ENCODE data around the gene AXDND1.
"Not testable (repeated sequence)": the region's sequence is repeated elsewhere in the genome, so short reads cannot be mapped to it uniquely, and the experiment has no call there.

AXDND1 gene

DNA sequence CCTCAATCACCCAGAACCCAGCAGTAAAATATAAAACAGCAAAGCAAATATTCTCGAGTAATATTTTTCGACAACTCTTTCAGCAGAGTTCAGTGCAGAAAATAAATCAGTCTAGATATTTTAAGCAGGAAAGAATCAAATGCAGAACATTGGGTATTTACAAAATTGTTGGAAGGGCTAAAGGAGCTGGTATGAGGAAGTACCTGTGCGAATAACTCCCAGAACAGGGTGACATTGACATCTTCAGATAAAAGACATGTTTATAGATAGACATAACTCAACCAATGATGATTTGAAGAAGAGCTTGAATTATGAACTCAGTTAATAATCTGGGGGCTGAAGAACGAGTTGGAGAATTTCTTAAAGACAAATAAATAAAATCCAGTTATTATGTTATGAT lies 6.4 kb downstream of the AXDND1 start:
- no peak for DNase-seq

DNA sequence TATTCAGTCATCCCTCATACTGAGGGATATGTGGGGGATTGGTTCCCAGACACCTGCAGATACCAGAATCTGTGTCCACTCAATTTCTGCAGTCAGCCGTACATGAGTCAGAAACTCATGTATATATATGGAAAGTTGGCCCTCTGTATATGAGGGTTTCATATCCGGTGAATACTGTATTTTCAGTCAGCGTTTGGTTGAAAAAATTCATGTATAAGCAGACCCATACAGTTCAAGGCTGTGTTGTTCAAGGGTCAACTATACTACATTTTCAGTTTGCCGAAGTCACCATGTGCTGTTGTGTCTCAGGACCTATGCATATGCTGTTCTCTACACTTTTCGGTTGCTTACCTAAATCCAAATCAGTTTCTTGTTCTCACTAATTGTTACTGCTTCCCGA lies 10.5 kb downstream of the AXDND1 start:
- no peak for DNase-seq

DNA sequence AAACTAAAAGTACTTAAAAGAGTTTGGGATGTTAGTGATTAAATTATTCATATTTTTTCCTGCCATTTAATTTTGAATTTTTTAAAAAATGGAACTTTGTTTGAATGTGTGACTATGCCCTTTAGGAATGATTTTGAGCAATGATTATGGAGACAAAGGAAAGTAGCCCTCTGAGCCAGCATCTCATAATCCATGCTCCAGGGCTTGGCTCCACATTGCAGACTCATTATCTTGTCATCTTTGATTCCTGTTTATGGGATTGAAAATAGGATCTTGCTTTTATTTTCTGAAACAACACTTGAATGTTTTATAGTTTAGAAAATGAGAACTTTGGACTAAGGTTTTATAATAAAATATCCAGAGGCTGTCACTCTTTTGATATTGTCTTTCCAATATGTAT lies 14.5 kb downstream of the AXDND1 start:
- no peak for DNase-seq

DNA sequence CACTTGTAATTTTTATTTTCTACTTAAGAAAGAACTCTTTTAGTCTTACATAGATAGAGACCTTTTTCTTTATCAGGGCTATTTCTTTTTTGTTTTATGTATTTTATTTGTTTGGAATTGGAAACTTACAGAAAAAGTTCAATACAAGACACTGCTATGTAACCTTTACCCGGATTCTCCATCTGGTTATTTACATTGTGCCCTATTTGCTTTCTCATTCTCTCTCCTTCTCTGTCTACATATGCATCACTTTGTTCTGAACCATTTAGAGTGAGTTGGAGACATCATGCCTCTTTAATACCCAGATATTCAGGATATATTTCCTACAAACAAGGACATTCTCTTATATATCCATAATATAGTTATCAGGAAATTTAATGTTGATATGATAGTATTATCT lies 18.3 kb downstream of the AXDND1 start:
- no peak for DNase-seq

DNA sequence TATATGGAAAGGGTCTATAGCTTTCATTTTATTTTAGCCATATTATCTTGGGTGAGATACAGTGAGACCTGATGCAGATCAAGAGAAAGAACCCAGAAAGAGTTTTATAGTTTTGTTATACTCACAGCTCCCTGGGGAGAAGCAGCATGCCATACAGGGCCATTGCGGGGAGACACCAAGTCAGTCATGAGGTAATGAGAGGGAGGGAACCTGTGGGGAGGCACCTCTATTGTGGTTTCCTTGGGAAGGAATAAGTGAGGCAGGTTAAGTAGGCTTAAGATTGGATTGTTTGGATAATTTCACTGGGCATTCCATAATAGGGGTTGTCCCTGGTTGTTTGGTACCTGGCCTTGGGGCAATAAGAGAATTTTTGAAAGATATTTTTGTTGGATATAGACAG lies 19.7 kb downstream of the AXDND1 start:
- no peak for DNase-seq

DNA sequence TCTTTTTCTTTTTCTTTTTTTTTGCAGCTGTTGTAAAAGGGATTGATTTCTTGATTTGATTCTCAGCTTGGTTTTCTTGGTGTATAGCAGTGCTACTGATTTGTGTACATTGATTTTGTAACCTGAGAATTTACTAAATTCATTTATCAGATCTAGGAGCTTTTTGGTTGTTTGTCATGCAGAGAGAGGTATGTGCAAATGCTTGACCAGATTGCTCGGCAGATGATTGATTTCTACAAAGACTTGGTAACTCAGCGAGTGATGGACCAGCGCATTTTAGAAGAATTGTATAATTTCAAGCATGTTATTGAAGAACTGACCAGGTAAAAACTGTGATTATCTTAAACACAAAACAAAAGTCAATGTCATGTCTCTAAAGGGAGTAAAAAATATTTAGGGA lies 27.9 kb downstream of the AXDND1 start:
- DNase-seq, result no peak

DNA sequence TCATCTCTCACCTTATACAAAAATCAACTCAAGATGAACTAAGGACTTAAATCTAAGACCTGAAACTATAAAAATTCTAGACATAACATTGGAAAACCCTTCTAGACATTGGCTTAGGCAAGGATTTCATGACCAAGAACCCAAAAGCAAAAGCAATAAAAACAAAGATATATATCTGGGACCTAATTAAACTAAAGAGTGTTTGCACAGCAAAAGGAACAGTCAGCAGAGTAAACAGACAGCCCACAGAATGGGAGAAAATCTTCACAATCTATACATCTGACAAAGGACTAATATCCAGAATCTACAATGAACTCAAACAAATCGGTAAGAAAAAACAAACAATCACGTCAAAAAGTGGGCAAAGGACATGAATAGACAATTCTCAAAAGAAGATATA lies 33.6 kb downstream of the AXDND1 start:
- not testable (repeated sequence) for DNase-seq

DNA sequence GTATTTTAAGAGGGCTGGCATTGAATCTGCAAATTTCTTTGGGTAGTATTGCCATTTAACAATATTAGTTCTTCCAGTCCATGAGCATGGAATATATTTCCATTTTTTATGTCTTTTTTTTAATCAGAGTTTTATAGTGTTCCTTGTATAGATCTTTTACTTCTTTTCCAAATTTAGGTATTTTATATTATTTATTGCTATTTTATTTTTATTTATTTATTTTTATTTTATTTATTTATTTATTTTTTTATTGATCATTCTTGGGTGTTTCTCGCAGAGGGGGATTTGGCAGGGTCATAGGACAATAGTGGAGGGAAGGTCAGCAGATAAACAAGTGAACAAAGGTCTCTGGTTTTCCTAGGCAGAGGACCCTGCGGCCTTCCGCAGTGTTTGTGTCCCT lies 52.0 kb downstream of the AXDND1 start:
- DNase-seq, result not testable (repeated sequence)

DNA sequence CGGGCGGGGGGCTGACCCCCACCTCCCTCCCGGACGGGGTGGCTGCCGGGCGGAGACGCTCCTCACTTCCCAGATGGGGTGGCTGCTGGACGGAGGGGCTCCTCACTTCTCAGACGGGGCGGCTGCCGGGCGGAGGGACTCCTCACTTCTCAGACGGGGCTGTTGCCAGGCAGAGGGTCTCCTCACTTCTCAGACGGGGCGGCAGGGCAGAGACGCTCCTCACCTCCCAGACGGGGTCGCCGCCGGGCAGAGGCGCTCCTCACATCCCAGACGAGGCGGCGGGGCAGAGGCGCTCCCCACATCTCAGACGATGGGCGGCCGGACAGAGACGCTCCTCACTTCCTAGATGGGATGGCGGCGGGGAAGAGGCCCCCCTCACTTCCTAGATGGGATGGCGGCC lies 52.9 kb downstream of the AXDND1 start:
- DNase-seq, result not testable (repeated sequence)

DNA sequence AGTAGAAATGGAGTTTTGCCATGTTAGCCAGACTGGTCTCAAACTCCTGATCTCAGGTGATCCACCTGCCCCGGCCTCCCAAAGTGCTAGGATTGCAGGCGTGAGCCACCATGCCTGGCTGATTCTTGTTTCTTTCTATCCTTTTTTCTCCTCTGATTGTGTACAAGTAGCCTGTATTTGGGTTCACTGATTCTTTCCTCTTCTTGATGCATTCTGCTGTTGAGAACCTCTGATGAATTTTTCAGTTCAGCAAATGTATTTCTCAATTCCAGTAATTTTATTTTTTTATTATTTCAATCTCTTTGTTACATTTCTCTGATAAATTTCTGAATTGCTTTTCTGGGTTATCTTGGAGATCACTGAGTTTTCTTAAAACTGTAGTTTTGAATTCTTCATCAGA lies 58.8 kb downstream of the AXDND1 start:
- no peak for DNase-seq

DNA sequence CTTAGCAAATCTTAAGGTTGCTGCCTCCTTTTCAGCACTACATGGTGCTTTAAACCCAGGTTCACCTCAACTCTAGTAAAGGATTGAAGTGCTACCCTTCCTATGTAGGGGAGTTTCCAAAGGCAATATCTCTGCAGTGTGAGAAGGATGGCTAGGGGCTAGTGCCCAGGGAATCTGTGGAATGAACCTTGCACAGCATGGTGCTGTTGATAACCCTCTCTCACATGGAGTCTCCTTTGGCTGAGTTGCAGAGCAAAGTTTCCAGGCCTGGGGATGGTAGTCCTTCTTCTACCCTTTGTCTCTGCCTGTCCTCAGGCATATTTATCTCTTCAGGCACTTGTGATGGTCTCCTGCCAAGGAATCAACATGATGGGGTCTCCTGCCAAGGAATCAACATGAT lies 59.4 kb downstream of the AXDND1 start:
- DNase-seq, result no peak

DNA sequence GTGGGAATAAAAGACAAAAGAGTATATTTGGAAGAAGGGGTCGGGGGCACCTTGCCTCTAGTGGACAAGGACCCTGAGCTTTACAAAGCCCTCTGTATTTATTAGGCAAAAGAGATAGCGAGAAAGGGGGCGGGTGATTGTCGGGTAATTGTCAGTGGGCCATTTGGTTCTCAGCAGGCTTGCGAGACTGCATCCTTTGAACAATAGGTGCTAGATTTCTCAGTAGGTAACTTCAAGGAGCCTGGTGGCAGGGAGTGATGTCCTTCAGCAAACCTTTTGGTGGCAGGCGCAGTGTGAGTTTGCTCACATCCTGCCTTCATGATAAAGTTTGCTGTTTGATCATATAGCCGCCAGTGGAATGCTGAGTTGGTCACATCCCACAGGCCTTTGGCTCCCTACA lies 71.4 kb downstream of the AXDND1 start:
- DNase-seq, result no peak

DNA sequence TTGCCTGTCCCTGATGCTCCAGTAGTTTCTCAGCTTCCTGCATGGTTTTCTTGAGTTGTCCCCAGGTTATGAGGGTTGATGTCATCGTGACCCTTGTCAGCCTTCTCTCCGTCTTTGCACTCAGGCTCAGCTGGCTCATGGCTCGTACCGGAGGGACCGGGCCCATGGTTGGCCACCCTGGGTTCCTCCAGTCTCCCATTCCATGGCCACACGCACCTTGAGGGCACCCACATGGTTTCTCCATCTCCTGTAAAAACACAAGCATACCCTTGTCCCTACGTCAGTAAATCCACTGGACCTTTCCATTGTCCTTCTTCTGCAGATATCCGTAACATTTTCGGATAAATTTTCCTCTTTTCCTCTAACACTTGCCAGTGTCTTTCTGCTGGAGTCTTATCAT lies 73.9 kb downstream of the AXDND1 start:
- not testable (repeated sequence) for DNase-seq

DNA sequence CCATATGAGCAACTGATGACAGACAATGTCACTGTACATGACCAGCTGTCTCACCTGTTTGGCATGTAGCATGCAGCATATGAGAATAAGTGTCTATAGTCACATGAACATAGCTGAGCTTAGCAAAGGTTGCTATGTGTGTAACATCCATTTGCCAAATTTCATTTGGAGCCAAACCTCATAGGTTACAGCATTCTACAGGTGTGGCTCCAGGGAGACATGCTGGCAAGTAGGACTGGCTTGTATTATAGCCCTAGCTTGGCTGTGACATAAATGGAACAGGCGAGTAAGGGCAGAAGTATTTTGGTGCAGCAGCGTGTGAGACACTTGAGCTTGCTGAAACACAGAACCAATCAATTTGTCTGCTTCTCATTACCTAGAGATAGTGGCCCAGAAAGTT lies 74.5 kb downstream of the AXDND1 start:
- not testable (repeated sequence) for DNase-seq

DNA sequence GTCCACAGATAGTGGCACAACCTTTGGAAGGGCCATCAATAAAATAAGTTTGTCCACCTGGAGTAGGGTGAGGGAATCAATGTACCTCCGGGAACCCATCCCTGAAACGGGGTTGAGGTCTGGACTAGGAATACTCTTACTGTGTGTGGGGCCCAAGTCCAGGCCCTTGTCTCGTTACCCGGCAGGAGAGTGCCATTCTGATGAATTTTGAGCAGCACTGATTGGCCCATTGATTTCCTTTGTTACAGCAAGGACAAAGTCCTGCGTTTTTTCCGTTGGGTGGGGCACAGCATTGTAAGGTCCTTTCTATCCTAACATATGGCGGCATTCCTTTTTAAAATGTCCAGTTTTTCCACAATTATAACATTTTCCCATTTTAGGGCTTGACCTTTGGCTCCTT lies 75.2 kb downstream of the AXDND1 start:
- DNase-seq, result no peak

DNA sequence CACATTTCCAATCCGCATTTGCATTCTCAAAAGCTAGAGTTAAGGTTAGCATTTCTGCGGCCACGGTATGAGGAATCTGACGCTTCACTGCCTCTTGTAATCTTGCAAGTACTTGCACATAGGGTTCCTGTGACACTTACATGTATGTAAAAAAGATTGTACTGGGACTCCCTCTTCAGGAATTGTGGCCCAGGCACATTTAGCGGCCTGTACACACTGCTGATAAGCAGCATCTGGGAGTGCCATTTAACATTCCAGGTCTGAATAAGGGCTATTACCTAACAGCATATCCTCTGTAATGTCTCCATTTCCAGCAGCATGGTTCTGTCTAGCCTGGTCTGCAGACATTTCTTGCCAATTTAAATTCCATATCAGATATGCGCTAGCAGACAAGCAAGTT lies 75.7 kb downstream of the AXDND1 start:
- no peak for DNase-seq

DNA sequence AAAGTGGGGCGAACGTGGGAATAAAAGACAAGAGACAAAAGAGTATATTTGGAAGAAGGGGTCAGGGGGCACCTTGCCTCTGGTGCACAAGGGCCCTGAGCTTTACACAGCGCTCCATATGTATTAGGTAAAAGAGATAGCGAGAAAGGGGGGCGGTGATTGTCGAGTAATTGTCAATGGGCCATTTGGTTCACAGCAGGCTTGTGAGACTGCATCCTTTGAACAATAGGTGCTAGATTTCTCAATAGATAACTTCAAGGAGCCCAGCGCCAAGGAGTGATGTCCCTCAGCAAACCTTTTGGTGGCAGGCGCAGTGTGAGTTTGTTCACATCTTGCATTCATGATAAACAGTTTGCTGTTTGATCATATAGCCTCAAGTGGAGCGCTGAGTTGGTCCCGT lies 77.1 kb downstream of the AXDND1 start:
- not testable (repeated sequence) for DNase-seq

DNA sequence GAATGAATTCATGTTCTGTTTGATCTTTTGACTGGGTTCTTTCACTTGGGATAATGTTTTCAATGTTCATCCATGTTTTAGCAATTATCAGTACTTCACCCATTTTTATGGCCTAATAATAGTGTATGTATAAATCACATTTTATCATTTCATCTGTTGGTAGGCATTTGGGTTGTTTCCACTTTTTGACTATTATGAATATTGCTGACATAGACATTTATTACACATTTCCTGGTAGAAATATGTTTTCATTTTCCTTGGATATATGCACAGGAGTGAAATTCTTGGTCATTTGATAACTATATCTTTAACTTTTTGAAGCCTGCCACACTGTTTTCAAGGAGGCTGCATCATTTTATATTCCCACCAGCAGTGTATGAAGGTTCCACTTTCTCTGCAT lies 79.8 kb downstream of the AXDND1 start:
- no peak for DNase-seq

DNA sequence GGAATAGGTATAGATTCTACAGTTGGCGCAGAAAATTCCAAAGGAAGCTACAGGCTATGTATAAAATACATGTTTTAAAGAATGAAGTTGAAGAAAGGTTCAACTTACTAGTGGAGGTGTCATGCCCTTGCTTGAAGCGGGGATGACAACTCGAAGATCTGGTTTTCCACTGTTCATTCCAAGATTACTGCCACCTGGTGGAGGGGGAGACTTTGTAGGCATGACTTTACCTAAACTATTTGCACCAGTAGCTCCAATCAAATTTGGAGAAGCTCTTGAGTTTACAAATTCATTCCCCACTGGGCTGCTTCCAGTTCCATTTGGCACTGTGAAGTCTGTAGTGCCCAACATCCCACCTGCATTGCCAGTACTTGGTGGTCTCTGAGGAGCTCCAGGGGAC lies 81.7 kb downstream of the AXDND1 start:
- no peak for DNase-seq

DNA sequence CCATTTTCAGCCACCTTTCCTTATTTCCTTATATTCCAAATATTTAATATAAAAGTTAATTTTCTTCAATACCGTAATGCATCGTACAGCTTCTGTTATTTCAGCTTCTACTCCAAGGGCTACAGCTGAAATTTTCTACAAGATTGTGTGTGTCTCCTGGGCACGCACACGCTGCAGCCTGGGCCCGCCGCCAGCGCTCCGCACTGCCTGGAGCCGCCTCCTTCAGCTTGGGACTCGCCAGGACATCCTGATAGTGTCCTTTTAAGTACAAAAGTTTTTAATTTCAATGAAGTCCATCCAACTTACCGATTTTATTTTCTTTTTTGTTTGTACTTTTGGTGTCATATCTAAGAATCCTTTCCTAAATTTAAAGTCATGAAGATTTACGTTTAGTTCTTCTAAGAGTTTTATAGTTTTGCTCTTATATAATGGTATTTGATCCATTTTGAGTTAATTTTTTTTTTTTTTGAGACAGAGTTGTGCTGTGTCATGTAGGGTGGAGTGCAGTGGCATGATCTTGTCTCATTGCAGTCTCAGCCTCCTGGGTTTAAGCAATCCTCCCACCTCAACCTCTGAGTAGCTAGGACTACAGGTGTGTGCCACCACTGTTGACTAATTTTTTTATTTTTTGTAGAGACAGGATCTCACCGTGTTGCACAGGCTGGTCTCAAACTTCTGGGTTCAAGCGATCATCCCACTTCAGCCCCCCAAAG lies 82.8 kb downstream of the AXDND1 start:
- DNase-seq, result no peak

DNA sequence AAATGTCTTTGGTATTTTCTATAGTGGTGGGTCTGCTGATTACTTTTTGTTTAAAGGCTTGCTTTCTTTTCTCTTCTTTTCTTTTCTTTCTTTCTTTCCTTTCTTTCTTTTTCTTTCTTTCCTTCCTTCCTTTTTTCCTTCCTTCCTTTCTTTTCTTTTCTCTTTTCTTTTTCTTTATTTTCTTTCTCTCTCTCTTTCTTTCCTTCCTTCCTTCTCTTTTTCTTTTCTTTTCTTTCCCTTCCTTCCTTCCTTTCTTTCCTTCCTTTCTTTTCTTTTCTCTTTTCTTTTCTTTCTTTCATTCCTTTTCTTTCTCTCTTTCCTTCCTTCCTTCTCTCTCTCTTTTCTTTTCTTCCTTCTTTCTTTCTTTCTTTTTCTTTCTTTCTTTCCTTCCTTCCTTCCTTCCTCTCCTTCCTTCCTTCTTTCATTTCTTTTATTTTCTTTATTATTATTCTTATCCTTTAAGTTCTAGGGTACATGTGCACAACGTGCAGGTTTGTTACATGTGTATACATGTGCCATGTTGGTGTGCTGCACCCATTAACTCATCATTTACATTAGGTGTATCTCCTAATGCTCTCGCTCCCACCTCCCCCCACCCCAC lies 93.9 kb downstream of the AXDND1 start:
- DNase-seq, result not testable (repeated sequence)

DNA sequence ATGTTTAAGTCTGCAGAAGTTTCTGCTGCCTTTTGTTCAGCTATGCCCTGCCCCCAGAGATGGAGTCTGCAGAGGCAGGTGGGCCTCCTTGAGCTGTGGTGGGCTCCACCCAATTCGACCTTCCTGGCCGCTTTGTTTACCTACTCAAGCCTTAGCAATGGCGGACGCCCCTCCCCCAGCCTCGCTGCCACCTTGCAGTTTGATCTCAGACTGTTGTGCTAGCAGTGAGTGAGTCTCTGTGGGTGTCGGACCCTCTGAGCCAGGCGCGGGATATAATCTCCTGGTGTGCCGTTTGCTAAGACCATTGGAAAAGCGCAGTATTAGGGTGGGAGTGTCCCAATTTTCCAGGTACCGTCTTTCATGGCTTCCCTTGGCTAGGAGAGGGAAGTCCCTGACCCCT lies 99.9 kb downstream of the AXDND1 start:
- DNase-seq, result not testable (repeated sequence)

DNA sequence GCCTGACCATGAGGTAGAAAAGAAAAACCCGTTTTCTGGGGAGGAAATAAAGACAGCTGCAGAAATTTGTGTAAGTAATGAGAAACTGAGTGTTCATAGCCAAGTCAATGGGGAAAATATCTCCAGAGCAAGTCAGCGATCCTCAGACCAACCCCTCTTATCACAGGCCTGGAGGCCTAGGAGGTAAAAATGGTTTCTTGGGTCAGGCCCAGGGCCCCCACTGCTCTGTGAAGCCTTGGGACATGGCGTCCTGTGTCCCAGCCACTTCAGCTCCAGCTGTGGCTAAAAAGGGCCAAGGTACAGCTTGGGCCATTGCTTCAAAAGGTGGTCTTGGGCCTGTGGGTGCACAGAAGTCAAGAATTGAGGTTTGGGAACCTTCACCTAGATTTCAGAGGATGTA lies 108.9 kb downstream of the AXDND1 start:
- DNase-seq, result no peak

DNA sequence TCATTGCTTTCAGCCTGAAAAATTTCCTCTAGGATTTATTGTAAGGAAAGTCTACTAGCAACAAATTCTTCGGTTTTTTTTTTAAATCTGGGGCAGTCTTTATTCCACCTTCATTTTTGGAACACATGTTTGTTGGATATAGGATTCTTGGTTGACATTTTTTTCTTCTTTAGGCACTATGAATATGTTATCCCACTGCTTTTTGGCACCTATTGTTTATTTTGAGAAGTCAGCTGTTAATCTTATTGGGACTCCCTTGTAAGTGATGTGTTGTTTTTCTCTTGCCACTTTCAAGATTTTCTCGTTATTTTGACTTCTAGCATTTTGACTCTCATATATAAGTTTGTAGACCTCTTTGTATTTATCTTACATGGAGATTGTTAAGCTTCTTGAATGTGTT lies 110.7 kb downstream of the AXDND1 start:
- DNase-seq, result no peak

DNA sequence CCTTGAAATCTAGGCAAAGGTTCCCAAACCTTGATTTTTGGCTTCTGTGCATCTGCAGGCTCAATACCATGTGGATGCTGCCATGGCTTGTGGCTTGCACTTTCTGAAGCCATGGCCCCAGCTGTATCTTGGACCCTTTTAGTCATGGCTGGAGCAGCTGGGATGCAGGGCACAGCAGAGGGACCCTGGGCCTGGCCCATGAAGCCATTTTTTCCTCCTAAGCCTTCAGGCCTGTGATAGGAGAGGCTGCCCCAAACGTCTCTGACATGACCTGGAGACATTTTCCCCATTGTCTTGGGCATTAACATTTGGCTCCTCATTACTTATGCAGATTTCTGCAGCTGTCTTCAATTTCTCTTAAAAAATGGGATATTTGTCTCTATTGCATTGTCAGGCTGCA lies 112.6 kb downstream of the AXDND1 start:
- DNase-seq, result no peak

Measured in activated CD8-positive, alpha-beta memory T cell treated with anti-CD3 and anti-CD28 coated beads, Interleukin-2, amount 50 U/mL, for 48 hours (primary cell).